HTR-8/SVneo (cell line): Measurements from ENCODE around the gene DDX21.
"Not testable (repeated sequence)": the region's sequence is repeated elsewhere in the genome, so short reads cannot be mapped to it uniquely, and the experiment has no call there.

Source experiments
- DNase-seq: peaks from one replicate; pipeline ENCODE4 v3.0.0; 2011; ENCODE audit warnings: low spot score, mixed read lengths; ENCODE audit not compliant: insufficient read length
- FAIRE-seq: peaks from 2 replicates; lab custom pipeline; 2011; peaks lifted over from hg19 to GRCh38; lab: Jason Lieb, UNC

DDX21 gene

GRCh38 chr10:68982389-68982788 lies 26.4 kb downstream of the DDX21 start:
- DNase-seq = no peak
- FAIRE-seq = no peak

- DNase-seq (no peak), FAIRE-seq (no peak)
Measured at GRCh38 chr10:68987611-68988010, 31.6 kb downstream of the DDX21 start.

- peak; percentile 89 for FAIRE-seq
Measured at GRCh38 chr10:68988530-68989316, 32.8 kb downstream of the DDX21 start, which contains the start of gene KIFBP. Gene KIFBP, plus strand, starts transcription at chr10:68988803. Its CDS starts 30 bp downstream, at chr10:68988833.

GRCh38 chr10:68989317-68989990 lies 33.5 kb downstream of the DDX21 start:
- no peak for FAIRE-seq
- no peak for DNase-seq

More at GRCh38 chr10:68988530-68989316, 32.8 kb downstream of the DDX21 start, which contains the start of gene KIFBP:
- DNase-seq = peak; percentile 98

- DNase-seq (no peak), FAIRE-seq (no peak)
Measured at GRCh38 chr10:68992636-68993440, 36.9 kb downstream of the DDX21 start.

- no peak for FAIRE-seq
Measured at GRCh38 chr10:68997211-68997610, 41.2 kb downstream of the DDX21 start.

GRCh38 chr10:69004821-69005220 lies 48.9 kb downstream of the DDX21 start:
- peak; percentile 41 for DNase-seq
- FAIRE-seq = no peak

More at GRCh38 chr10:68997211-68997610, 41.2 kb downstream of the DDX21 start:
- DNase-seq = no peak

- DNase-seq (no peak), FAIRE-seq (no peak)
Measured at GRCh38 chr10:69005704-69006485, 49.9 kb downstream of the DDX21 start.

GRCh38 chr10:69007260-69007659 lies 51.3 kb downstream of the DDX21 start:
- FAIRE-seq = no peak
- DNase-seq = no peak

GRCh38 chr10:69009360-69009759 lies 53.4 kb downstream of the DDX21 start:
- DNase-seq (no peak), FAIRE-seq (no peak)

GRCh38 chr10:69010151-69010640 lies 54.2 kb downstream of the DDX21 start:
- DNase-seq (no peak), FAIRE-seq (no peak)

GRCh38 chr10:69012778-69013177 lies 56.8 kb downstream of the DDX21 start:
- DNase-seq, FAIRE-seq: not testable (repeated sequence)

- no peak for DNase-seq
- FAIRE-seq = no peak
Measured at GRCh38 chr10:69014171-69014570, 58.2 kb downstream of the DDX21 start.

- DNase-seq (no peak), FAIRE-seq (no peak)
Measured at GRCh38 chr10:69018613-69019012, 62.6 kb downstream of the DDX21 start.

GRCh38 chr10:69022611-69023010 lies 66.6 kb downstream of the DDX21 start:
- DNase-seq (no peak), FAIRE-seq (no peak)

GRCh38 chr10:69025370-69025896 lies 69.5 kb downstream of the DDX21 start:
- no peak for DNase-seq
- FAIRE-seq = no peak

- DNase-seq (no peak), FAIRE-seq (no peak)
Measured at GRCh38 chr10:69033256-69033655, 77.3 kb downstream of the DDX21 start.
